ENCODE measurements around the gene NRG2.
A peak's percentile ranks its signal among the peaks of the same experiment; 100 is the strongest.

Gene NRG2

DNA sequence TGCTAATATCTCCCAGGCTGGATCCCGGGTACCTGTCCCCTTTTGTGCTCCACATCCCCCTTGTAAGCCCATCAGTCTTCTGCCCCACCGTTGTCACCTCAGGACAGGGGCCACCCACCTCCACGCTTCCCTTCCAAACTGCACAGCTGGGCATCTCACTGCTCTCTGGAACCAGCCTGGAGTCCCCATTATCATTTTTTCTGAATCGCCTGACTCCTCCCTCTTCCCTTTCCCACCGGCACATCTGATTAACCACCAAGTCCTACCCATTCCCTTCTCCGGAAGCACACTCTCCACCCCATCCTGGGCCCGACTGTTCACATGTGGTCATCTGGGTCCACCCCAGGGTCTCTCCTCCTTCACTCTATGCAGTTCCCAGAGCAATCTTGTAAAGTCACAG is 193.6 kb downstream of the NRG2 start:
- TF ChIP-seq, protein P1, sequence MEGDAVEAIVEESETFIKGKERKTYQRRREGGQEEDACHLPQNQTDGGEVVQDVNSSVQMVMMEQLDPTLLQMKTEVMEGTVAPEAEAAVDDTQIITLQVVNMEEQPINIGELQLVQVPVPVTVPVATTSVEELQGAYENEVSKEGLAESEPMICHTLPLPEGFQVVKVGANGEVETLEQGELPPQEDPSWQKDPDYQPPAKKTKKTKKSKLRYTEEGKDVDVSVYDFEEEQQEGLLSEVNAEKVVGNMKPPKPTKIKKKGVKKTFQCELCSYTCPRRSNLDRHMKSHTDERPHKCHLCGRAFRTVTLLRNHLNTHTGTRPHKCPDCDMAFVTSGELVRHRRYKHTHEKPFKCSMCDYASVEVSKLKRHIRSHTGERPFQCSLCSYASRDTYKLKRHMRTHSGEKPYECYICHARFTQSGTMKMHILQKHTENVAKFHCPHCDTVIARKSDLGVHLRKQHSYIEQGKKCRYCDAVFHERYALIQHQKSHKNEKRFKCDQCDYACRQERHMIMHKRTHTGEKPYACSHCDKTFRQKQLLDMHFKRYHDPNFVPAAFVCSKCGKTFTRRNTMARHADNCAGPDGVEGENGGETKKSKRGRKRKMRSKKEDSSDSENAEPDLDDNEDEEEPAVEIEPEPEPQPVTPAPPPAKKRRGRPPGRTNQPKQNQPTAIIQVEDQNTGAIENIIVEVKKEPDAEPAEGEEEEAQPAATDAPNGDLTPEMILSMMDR (IDR thresholded peaks at IDR 0.05; ENCODE audit: borderline replicate concordance, control extremely low read depth, extremely low read depth, insufficient read depth, missing control alignments): no peak
- in situ Hi-C loops (cut with MboI; ENCODE audit: low sequenced_read_pairs, unreplicated experiment): no loop called here
- DNase-seq (ENCODE audit: low spot score): no peak

DNA sequence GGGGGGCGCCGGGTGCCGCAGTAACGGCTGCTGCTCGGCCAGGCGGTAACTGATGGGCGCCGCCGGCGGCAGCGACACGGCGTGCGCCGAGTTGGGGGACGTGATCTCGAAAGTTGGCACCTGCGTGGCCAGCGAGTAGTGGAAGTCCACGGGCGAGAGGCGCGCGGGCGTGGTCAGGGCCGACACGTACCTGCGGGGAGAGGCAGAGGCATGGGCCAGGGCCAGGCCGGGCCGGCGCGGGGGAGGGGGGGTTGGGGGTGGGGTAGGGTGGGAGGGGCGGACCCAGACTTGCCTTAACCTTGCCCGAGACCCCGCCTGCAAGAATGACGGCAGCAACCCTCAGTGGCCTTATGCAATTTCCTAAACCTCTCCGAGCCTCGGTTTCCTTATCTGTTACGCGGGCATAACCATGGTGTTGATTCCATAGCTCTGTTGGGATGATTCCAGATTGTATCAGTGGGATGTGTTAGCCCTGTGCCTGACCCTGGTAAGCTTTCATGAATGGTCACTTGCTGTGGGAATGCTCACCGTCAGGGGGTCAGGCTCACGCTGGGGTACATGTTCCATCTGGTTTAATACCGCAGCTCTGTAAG is 194.5 kb downstream of the NRG2 start:
- DNase-seq (ENCODE audit: low spot score): no peak
- TF ChIP-seq, protein P1 (IDR thresholded peaks at IDR 0.05; ENCODE audit: borderline replicate concordance, control extremely low read depth, extremely low read depth, insufficient read depth, missing control alignments): no peak
- in situ Hi-C loops (cut with MboI; ENCODE audit: low sequenced_read_pairs, unreplicated experiment): no loop called here

DNA sequence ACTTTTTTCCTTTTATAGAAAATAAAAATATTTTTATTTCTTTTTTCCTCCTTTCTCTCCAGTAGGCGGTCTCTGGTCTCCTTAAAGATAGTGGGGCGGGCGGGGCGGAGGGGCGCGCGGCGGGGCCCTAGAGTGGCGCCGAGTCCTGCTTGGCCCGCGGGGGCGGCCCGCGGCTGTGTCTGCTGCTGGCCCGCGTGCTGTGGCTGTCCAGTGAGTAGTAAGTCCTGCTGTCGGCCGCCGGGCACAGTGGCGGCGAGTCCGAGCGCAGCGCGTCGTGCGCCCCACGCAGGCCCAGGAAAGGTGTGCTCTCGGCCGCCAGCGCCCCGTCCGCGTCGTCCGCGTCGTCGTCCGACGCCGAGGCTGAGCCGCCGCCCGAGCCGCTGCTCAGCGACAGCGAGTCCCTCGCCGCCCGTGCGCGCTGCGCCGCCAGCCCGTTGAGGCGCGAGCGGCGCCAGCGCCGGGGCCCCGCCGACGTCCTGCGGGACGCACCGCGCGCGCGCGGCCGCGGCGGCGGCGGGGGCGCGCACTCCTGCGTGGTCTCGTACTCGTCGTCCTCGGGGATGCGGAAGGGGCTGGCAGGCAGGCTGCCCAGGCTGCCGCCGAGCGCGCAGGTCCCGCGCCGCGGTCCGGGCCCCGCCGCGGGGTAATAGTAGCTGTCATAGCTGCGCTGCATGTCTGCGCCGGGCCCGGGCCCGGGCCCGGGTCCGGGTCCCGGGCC is 195.2 kb downstream of the NRG2 start:
- in situ Hi-C loops (cut with MboI; ENCODE audit: low sequenced_read_pairs, unreplicated experiment): no loop called here
- peak; percentile 83 for DNase-seq (ENCODE audit: low spot score)

DNA sequence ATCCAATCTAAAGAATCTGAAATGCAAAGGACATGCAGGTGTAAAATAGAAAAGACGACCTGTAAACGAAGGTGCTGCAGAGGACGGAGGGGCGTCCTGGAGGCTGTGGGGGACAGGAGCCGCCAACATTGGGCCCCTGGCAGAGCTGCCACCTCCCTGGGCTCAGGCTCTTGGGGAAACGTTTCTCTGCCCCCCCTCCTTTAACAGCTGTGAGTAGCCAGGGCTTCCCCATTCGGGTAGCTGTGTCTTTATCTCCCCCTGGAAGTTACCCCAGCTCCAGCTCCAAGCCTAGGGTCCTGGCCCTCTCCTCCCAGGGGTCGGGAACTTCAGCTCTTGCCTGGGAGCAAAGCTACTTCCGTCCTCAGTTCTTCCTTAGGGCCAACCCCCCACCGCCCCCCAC is 196.0 kb downstream of the NRG2 start:
- in situ Hi-C loops (cut with MboI; ENCODE audit: low sequenced_read_pairs, unreplicated experiment): no loop called here
- no peak for DNase-seq (ENCODE audit: low spot score)
- TF ChIP-seq, protein P1 (IDR thresholded peaks at IDR 0.05; ENCODE audit: borderline replicate concordance, control extremely low read depth, extremely low read depth, insufficient read depth, missing control alignments): no peak

More for the DNA sequence above, 195.2 kb downstream of the NRG2 start:
- TF ChIP-seq, protein P1 (IDR thresholded peaks at IDR 0.05; ENCODE audit: borderline replicate concordance, control extremely low read depth, extremely low read depth, insufficient read depth, missing control alignments): no peak

DNA sequence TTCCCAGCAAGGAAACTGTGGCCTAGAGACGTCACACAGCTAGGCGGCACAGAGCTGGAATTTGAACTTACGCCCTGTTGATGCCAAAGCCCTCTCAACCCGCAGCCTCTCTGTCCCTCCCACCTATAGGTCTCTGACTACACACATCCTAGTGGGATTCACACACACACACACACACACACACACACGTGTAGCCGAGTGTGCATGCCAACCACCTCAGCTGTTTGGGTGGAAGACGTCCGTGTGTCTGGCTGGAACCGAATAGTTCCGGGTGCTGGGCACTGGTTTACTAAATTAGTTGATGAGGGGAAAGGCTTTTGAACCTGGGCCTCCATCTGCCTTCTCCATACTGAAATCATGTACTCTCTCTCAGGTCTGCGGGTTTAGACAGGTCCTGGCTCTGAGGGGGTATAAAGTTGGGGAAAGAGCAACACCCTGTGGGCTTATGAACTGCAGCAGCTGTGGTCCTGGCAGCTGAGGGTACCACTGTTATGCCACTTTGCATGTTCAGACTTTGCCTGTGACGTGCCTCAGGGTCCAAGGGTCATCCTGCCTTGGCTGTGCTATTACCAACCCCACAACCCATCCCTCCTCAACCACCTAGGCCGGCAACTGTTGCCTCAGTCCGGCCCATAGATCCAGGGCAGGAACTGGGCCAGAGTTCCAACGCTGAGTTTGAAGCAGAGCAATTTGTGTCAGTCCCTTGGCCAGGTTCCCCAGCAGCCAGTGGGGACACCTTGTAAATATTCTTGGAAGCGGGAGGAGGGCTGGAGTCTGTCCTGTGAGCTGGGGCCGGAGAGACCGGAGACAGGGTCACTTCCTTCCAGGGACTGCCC is 197.0 kb downstream of the NRG2 start:
- TF ChIP-seq, protein P1 (IDR thresholded peaks at IDR 0.05; ENCODE audit: borderline replicate concordance, control extremely low read depth, extremely low read depth, insufficient read depth, missing control alignments): no peak
- in situ Hi-C loops (cut with MboI; ENCODE audit: low sequenced_read_pairs, unreplicated experiment): no loop called here
- DNase-seq (ENCODE audit: low spot score): no peak

DNA sequence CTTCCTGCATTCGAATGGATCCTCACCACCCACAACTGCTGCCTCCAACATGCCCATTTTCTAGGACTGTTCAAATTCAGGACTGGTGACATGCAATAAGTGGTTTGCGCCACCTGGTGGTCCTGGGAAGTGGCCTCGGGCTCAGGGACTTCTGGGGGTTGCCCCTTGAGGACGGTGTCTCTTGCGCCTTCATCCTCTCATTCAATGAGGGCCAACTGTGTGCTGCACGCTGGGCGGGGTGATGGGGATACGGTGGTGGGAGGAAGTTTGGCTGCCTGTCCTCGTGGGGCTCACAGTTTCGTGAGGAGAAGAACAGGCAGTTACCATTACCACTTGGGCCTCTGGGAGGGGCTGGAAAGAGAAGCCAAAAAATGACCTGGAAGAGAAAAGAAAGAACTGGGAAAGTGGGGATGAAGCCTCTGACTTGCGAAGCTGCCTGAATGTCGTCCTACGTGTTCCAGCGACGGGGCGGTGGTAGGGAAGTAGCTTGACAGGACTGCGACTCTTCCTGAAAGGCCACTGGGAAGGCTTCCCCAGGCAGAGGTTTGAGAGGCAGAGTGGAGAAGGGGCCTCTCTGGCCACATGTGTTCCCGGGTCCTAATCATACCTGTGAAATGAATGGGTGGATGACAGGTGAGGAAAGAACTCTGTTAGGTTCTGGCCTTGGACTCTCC is 198.5 kb downstream of the NRG2 start:
- in situ Hi-C loops (cut with MboI; ENCODE audit: low sequenced_read_pairs, unreplicated experiment): no loop called here
- TF ChIP-seq, protein P1 (IDR thresholded peaks at IDR 0.05; ENCODE audit: borderline replicate concordance, control extremely low read depth, extremely low read depth, insufficient read depth, missing control alignments): peak; percentile 84
- peak; percentile 85 for DNase-seq (ENCODE audit: low spot score)

Data from GM13976 (cell line).